T47D (cell line): Measurements from ENCODE around the gene STK24.

Source experiments
- DNase-seq, 2 experiments: peaks; one replicate each; pipeline versions ENCODE4 v3.0.0 to v3.0.0-alpha.2; 2011 to 2012; ENCODE audit warnings: low read depth in 1 of 2, low spot score in 1 of 2
- JUND ChIP-seq: IDR thresholded peaks from 2 replicates; pipeline ENCODE4 v1.6.1; 2012; ENCODE audit warnings: low read depth
- in situ Hi-C: cut with HindIII; loops from 2 replicates; pipeline ENCODE4 v1.10.0; 2016; ENCODE audit warnings: low sequenced_read_pairs, low pct_unique_long_range_greater_than_20kb

STK24 gene

DNA sequence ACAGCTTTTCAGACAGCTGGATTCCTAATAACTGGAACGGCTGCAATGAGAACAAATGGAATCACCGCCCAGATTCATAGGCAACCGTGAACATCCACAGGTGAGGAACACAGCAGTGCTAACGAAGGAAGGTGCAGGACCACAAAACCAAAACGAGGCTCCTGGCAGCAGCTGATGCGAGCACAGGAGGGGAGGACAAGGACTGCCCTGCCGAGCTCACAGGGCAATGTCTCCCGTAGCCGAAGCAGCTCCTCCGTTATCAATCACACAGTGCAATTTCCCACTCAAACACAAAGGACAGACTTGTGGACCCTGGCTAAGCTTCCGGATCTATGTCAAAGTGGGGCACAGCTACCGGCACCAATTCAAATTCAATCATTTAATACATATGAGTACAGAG is 70.6 kb downstream of the STK24 start:
- no peak for DNase-seq
- in situ Hi-C loops = no loop called here
- TF ChIP-seq JUND = no peak

DNA sequence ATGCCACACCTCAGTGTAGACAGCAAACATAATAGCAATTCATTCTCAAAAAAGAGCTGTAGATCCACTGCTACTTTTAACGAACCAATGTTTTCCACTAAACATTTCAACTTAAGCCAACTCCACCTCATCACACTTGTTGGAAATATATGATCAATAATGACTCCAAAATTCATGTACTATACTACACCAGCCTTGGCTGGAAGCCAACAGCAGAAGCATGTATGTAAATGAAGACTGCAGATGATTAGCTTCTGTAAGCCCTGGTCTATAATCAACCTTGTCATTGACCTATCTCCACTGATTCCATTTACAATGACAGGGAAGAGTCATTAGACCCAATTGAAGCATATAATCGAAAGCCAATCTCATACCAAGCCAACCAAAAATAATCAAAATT is 71.7 kb downstream of the STK24 start:
- in situ Hi-C loops = no loop called here
- DNase-seq = no peak
- no peak for TF ChIP-seq JUND

DNA sequence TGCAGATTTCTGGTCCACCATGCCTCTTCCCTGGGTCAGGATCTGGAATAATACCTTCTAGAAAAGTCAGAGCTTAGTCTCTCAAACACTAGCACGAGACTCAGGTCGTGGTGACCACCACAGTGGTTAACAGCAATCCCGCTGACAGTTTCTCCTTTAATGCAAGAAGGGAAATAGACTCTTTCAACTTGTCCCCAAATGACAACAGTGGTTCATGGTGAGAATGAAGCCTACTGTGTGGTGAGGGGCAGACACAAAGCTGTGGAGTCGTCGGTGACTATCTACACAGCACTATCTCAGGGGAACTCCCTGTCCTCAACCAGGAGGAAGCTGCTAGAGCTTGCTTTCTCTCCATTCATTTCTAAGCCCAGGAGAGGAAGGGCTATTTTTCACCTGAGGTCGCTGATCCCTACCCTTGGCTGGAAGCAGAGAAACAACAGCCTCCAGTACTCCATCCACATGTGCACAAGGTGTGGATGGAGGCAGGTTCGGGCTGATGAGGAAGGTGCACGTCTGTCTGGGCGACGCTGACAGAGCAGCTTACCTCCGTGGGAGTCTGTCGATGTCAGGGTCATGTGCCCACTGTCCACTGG is 72.4 kb downstream of the STK24 start:
- no peak for DNase-seq
- in situ Hi-C loops = no loop called here
- TF ChIP-seq JUND = no peak

DNA sequence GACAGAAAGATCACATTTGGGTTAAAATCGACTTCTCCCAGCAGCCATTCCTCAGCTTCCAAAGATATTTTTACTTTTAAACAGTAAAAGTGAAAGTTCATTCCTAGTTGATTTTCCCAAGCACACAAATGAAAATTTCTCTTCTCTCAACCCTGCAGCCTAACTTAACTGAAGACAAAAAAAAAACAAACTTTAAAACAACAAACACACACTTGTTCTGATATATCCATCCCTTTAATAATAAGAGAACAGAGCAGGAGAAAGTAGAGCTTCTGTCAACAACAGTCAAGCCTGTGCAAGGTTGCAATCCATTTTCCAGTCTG is 72.9 kb downstream of the STK24 start:
- in situ Hi-C loops = no loop called here
- no peak for TF ChIP-seq JUND
- DNase-seq = no peak

DNA sequence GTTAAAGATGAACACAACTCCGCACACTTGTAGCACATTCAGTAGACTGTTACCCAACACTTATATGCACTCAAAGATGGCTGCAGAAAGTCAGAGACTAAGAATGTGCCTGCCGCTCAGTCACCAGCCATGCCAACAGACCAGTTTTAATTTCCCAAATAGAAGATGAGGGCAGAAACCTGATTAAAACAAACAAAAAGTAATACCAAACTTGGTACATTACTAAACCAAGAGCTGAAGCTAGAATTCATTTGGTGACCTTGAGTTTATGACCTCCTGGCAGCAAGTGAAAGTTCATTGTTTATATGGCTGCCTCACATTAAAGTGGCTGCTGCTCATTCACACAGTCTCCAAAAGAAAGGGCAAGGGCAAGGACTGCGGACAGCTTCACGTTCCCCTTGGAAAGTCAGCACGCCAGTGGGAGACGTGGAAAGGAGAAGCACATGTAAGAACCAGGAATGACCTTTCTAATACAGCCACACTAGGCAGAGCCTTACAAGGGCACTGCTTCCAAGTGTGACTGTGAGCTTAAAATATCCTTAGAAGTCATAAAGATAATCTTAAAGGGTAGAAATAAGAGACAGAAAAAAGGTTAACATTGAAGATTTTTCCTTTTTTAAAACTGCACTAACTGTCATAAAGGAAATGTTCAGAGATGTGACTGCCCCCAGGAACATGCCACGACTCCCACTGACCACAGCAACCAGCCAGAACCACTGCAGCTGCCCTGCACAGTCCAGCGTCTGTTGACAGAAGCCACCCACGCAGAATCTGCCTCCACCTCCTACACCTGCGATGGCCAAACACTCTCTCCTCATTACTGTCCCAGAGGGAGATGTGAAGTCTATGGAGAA is 73.5 kb downstream of the STK24 start:
- no peak for TF ChIP-seq JUND
- no peak for DNase-seq
- in situ Hi-C loops = no loop called here

DNA sequence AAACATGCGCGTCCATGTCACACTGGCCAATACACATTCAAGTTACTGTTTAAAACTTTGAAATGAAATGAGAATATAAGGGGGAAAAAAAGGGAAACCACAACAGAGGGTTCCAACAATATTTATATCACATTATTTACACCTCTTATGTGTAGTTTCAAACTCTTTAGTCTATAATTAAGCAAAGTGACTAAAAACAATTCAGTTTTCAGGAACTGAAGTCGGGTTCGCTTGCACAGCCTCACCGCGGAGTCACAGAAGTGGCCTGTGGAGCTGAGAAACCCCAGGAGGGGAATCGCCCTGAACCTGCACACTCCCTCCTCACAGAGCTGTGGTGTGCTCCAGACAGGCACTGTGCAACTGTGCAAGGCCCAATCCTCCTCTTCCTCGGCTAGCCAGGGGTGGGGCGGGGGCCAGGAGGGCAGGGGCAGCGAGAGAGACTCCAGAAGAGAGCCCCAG is 75.9 kb downstream of the STK24 start:
- DNase-seq = no peak
- in situ Hi-C loops = no loop called here
- no peak for TF ChIP-seq JUND

DNA sequence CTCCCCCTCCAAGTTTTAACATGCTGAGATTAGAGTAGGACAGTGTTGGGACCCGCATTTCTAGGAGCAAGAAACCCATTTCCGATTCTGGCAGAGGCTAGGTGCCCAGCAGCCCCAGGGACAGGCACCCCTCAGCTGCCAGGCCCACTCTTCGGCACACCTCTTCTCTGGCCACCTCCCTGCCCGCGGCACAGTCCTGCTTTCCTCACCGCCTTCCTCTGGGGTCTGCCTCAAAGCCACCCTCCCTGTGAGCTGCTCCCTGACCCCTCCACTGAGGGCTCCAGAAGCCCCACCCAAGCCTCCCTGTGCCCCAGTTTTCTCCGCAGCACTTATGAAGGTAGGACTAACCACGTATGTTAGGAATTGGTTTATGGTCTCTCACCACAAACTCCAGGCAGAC is 79.9 kb downstream of the STK24 start:
- TF ChIP-seq JUND = no peak
- DNase-seq = no peak
- in situ Hi-C loops = no loop called here

DNA sequence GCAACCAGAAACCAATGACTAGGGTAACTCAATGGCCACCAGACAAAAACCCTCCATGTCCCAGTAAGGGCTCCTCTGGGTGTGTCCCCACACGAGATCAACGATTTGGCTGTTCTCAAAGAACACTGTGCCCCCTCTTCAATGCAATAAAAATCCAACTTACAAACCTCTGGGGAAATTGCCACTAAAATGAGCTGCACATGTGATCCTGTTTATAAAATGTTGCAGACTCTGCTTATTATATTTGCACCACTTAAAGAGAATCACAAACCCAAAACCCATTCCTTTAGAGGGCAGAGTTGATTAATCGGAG is 80.5 kb downstream of the STK24 start:
- in situ Hi-C loops = no loop called here
- no peak for TF ChIP-seq JUND
- no peak for DNase-seq

DNA sequence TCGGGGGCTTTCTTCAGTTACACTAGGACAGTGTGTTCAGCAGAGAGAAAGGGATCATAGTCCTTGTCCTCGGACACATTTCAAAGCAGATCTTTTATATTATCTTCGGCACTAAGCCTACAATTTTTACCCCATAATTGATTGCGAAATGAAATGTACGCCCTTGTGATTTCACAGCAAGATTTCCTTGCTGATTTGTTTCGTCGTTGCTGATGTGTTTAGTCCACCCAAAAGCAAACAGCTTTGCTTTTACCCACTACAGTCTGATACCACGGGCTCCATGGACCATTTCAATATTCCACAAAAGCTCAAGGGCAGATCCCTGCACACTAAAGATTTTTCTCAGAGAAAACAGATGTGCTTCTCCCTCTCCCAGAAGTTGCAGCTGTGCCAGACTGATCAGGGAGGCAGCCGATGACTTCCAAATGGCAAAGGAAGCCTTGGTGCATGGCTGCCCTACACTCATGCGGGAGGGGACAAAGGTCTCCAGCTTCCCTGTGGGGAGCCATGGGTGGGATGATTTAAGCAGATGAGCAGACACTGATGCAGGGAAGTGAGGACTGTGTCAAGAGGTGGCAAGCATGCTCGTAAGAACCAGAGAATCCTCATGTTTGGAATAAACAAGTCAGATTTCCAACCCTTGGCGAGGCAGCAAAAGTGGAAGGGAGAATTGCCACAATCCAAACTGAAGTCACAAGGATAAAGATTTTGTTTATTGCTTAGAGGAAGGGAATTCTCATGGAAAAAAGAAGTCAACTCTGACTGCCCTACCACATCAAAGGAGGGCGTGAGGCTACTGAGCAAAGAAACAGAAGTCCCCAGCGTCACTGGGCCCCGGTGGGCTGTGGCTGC is 81.1 kb downstream of the STK24 start:
- in situ Hi-C loops = no loop called here
- no peak for DNase-seq

DNA sequence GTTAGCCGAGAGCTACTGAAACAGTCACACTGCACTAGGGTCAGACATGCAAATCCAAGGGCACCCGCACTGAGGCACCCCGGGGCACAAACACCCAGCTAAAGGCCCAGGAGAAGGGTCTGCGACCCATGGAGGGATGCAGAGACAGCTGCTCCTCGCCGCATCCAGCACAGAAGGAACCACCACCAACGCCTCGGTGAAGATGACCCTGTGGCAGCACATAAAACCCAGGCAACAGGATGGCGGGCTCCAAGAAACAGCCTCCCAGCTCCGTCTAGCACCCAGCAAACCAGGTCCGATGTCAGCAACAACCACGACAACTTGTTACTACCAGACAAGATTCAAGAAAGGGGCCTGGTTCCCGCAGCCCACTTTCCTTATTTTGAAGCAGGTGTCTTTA is 82.1 kb downstream of the STK24 start:
- in situ Hi-C loops = no loop called here
- no peak for DNase-seq
- no peak for TF ChIP-seq JUND

More for the DNA sequence above, 81.1 kb downstream of the STK24 start:
- TF ChIP-seq JUND = no peak

DNA sequence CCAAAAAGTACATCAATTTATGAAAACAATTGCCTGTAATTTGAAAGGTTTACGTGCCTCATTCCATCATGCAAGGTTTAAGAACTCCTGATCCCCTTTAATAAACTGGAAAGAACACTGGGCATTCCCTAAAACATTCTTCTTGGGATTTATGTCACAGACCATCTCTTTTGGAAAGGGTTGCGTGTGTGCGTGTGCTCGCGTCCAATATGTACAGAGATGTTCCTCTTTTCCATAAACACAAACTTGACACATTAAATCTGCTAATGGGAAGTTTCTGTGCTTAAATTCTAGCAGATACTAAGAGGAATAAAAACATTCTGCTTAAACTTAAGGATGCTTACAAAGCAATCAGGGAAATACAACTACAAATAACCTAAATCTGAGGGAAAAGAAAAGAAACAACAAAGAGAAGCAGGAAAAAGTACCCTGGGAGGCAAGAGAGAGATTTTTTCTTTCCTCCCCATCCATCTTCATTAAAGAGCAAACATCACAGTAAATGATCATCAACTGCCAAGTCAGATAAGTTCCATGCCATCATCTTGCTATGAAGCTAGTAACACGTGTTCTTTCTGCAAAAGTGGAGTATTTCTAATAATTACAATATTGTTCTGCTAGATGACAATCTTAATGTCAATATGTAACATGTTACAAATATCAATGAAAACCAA is 83.7 kb downstream of the STK24 start:
- no peak for DNase-seq
- no peak for TF ChIP-seq JUND
- in situ Hi-C loops = no loop called here

DNA sequence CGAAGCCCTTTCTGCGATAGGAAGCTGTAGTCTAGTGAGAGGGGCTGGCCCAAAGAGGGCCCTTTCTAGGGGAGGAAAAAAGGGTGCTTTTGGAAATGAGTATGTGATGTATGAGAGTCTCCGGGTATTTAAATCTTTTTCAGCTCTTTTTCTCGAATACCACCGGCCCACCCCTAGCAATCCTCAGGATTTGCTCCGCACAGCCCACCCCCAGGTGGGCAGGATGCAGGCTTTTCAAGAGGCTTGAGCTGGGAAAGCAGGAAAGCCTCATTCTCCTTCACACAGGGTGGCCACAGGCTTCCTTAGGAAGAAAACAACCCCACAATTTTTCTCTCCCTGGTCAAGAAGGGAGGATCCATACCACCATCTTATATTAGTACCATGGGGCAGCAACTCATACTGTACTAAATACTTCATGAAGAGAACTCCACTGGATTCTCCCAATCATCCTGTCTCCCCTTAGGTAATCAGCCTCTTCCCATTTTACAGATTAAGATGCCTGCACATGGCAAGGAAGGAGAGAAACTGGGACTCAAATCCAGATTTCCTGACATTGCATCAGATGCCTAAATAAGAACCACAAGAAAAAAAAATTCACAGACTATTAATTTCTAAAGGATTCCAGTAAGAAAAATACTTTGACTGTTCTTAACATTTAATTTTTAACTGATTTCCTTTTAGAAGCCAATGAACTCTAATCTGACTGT is 84.4 kb downstream of the STK24 start:
- in situ Hi-C loops = no loop called here
- no peak for TF ChIP-seq JUND
- no peak for DNase-seq

DNA sequence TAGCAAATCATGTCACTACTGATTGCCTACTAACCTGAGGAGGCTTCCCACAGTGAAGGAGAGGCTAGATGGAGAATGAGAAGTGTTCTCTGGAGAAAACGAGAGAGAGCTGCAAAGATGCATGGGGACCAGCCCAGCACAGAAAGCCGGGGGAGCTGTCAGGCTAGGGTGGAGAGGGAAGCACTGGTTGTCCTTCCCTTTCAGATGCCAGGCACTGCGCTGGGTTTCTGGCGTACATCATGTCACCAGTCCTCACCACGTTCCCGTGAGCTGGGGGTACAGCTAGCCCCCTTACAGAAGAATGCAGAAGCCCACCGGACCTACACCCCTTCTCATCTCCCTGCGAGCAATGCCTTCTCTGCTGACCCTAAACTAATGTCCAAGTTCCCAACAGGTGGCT is 86.0 kb downstream of the STK24 start:
- in situ Hi-C loops = no loop called here
- DNase-seq = no peak
- no peak for TF ChIP-seq JUND
